GM19372 (cell line): ENCODE results near the gene STK16.

Source experiments
- ATAC-seq: cut with Tn5 transposase; IDR thresholded peaks from one replicate; pipeline ENCODE4 v1.9.1; 2021; ENCODE audit warnings: mild to moderate bottlenecking, low read depth, moderate library complexity; ENCODE audit not compliant: unreplicated experiment

Gene STK16

GRCh38 chr2:219213026-219213415 is 32.3 kb upstream of the STK16 start:
- ATAC-seq, result no peak

- ATAC-seq, result no peak
Measured at GRCh38 chr2:219213486-219214071, 31.7 kb upstream of the STK16 start.

DNA sequence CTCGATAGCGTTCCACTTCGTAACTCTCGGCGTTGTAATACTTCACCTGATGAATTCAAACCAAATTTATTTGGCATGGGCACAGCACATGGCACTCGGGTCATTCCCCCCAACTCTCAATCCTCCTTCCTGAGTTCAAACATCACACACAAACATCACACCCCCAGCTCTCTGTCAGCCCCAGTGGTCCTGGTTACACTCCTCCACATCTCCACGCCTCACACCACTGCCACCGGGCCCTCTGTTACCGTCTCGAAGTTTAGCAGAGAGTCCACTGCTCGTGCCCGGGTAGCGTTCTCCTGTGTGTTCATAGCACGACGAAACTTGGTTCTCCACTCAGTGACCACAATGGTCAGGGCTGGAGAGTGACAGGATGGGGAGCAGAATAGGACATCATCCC is 31.1 kb upstream of the STK16 start:
- no peak for ATAC-seq

- no peak for ATAC-seq
Measured at GRCh38 chr2:219214786-219215185, 30.5 kb upstream of the STK16 start.

DNA sequence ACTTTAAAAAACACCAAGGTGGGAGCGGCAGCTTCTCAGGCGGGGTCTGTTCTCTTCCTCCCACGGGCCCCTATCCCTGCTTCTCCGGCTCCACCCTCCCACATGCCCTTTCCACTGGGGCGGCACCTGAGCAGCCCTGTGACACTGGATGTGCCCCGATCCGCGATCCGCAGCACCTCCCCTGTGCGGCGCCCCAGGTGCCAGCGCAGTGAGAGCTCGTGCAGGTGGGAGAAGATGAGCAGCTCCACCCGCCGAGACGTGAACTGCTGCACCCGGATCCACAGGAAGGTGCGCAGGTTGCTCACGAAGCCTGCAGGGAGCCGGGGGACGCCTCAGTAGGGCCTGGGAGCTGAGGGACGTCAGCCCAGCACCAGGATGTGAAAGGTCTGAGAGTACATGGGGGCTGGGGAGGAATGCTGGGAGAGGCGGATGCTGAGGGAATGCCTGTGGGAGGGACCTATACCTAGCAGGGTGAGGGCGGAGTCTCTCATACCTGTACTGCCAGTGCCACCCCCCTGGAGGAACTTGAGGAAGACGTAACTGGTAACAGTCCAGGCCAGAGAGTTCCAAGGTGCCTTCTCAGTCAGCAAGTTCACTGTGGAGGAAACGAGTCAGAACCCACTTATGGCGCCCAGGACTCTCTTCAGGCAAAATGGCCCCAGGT is 29.3 kb upstream of the STK16 start:
- no peak for ATAC-seq

- no peak for ATAC-seq
Measured at GRCh38 chr2:219216535-219216915, 28.8 kb upstream of the STK16 start.

GRCh38 chr2:219218217-219218731 is 27.0 kb upstream of the STK16 start:
- ATAC-seq, result peak; percentile 31

GRCh38 chr2:219218732-219219701 is 26.3 kb upstream of the STK16 start, which contains the start of gene ABCB6:
ABCB6 (minus strand) TSS chr2:219218958; CDS start chr2:219218673, 285 bp downstream.
- peak; percentile 82 for ATAC-seq

DNA sequence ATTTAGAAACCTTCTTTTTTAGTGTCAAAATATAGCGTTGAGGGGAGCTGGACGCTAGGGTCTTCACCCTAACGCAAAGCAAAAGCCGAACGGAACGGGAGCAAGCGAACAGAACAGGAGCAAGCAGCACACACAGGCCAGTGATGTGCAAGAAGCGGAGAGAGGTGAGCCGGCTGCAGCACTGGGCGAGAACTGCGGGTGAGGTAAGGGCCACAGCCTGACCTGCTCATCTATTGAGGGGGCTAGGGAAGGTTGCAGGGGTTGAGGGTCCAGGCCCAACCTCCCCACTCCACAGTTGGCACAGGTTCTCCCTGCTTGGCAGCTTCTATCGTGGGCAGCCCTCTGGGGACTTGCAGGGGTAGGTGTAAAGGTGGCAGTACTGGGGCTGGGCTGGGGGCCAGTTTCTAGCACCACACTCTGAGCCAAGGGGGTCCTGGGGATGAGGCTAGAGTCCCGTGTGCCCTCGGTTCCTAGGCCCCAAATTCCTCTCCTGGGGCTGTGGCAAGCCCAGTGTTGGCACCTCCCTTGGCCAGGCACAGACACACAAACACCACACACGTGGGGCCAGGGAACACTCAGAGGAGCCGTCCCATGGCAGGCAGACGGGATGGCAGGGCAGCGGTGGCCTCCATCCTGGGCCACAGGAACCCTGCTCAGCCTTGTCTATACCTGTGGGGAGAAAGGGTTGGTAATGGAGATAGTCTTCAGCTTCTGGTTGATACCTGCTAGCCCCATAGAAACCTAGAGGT is 25.3 kb upstream of the STK16 start:
- ATAC-seq, result no peak

- ATAC-seq, result no peak
Measured at GRCh38 chr2:219220652-219221402, 24.5 kb upstream of the STK16 start.

DNA sequence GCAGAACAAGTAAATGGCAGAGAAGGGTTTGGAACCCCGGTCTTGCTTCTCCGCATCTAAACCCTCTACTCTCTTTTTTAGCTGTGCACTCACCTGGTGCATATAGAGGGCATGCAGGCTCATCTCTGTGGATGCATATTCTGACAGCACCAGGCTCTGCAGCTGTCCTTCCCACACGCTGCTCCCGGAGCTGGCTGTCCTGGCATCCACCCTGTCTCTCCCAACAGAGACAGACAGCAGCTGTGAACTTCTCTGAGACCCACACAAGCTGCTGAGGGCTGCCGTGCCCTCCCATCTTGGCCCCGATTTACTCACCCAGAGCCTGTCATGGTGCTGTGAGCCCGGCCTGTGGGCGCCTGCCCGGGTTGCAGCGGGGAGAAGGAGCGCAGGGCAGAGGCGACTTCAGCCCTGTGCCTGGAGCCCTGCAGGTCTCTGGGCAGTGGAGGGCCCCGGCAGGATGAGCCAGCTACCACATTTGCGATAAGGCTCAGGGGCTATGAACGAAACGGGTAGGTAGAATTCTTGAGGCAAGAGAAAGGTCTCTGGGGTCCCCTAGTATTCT is 23.2 kb upstream of the STK16 start:
- no peak for ATAC-seq

DNA sequence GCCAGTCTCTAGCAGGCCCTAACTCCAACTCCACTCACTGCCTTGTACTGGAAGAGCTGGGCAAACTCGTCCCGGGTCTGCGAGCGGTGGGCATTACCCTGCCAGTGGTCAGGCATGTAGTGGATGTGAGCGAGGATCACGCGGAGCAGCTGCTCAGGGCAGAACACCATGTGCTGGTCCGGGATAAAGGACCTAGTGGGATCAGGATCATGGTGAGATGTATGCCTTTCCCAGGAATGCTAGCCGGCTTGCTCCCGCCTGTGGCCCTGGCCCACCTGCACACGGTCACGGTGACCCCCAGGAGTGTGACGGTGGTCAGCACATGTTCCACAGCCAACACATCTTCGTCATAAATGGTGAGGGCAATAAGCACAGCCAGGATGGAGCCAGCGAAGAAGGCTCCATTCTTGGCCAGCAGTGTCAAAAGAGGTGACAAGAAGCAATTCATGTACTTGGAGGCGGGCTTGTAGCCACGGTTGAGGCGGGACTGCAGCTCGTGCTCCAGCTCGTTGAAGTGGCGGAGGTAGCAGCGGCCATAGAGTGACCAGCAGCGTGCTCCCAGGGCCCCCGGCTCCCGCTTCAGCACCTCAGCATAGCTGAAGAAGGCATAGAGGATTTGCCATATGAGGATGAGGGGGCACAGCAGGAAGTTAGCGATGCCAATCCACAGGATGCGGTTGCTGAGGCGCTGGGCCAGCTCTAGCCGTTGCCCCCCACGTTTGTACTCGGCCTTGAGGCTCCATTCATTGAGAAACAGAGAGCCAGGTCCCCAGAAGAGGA is 21.3 kb upstream of the STK16 start:
- no peak for ATAC-seq

DNA sequence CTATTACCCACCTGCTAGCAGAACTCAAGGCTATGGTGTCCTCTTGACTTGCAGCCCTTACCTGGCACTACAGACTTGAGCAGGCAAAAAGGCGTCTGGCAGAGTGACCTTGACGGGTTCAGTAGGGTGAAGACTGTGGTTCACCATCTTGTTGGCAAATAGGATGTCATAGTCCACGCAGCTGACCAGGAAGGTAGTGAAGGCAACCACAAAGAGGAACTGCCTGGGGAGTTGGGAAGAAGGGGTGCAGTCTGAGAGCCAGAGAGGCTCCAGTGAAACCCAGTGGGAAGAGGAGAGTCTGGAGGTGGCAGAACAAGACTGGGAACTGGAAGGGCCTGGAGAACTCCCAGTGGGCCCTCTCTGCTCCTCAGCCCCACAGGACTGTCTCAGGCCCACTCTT is 19.9 kb upstream of the STK16 start:
- no peak for ATAC-seq

GRCh38 chr2:219228041-219228910 is 17.0 kb upstream of the STK16 start:
- ATAC-seq, result no peak

GRCh38 chr2:219228911-219229304 is 16.4 kb upstream of the STK16 start:
- peak; percentile 17 for ATAC-seq

- peak; percentile 91 for ATAC-seq
Measured at GRCh38 chr2:219229305-219230058, 15.8 kb upstream of the STK16 start, which contains the start of the genes ANKZF1 and ATG9A. ANKZF1 (plus strand) TSS chr2:219229806; CDS start chr2:219230258, 452 bp downstream. ATG9A (minus strand) TSS chr2:219229636; CDS start chr2:219228024, 1,612 bp downstream.

DNA sequence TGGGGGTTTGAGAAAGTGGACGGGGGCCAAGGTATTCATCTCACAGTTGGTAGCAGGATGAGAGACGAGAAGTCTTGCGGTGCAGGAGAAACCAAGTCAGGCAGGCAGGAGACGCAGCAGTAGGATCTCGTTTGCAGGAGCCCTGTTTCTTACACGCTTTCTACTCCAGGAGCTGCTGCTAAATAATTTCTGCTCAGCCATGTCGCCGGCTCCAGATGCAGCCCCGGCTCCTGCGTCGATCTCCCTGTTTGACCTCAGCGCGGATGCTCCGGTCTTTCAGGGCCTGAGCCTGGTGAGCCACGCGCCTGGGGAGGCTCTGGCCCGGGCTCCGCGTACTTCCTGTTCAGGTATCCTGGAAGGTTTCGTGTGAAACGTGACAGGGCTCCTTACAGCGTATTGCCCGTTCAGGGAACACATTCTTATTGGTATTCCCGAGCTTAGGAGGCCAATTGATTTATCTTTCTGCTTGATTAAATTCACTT is 15.2 kb upstream of the STK16 start:
- peak; percentile 22 for ATAC-seq
